ENCODE data around the gene ABCB6.
A peak's percentile ranks its signal among the peaks of the same experiment; 100 is the strongest.

Gene ABCB6

DNA sequence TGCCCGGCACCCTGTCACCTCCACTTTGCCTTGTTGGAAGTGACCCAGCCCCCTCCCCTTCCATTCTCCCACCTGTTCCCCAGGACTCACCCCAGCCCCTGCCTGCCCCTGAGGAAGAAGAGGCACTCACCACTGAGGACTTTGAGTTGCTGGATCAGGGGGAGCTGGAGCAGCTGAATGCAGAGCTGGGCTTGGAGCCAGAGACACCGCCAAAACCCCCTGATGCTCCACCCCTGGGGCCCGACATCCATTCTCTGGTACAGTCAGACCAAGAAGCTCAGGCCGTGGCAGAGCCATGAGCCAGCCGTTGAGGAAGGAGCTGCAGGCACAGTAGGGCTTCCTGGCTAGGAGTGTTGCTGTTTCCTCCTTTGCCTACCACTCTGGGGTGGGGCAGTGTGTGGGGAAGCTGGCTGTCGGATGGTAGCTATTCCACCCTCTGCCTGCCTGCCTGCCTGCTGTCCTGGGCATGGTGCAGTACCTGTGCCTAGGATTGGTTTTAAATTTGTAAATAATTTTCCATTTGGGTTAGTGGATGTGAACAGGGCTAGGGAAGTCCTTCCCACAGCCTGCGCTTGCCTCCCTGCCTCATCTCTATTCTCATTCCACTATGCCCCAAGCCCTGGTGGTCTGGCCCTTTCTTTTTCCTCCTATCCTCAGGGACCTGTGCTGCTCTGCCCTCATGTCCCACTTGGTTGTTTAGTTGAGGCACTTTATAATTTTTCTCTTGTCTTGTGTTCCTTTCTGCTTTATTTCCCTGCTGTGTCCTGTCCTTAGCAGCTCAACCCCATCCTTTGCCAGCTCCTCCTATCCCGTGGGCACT is 36.2 kb downstream of the ABCB6 start:
- no peak for DNase-seq

- DNase-seq, result no peak
Measured at GRCh38 chr2:219181531-219181930, 37.2 kb downstream of the ABCB6 start.

DNA sequence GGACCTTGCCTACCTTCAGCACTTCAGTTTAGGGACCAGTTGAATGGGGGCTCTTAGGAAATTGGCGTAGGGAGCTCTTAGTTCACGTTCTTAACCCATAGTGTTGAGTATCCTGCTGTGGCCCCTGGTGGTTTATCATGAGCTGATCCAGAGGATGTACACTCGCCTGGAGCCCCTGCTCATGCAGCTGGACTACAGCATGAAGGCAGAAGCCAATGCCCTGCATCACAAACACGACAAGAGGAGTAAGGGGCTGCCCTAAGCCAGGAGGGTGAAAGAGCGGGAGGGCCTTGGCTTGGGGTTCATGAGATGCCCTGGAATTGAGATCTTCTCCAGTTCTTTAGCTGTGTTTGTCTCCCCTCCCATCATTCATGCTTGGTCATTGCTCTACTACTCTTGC is 37.8 kb downstream of the ABCB6 start:
- DNase-seq, result no peak

DNA sequence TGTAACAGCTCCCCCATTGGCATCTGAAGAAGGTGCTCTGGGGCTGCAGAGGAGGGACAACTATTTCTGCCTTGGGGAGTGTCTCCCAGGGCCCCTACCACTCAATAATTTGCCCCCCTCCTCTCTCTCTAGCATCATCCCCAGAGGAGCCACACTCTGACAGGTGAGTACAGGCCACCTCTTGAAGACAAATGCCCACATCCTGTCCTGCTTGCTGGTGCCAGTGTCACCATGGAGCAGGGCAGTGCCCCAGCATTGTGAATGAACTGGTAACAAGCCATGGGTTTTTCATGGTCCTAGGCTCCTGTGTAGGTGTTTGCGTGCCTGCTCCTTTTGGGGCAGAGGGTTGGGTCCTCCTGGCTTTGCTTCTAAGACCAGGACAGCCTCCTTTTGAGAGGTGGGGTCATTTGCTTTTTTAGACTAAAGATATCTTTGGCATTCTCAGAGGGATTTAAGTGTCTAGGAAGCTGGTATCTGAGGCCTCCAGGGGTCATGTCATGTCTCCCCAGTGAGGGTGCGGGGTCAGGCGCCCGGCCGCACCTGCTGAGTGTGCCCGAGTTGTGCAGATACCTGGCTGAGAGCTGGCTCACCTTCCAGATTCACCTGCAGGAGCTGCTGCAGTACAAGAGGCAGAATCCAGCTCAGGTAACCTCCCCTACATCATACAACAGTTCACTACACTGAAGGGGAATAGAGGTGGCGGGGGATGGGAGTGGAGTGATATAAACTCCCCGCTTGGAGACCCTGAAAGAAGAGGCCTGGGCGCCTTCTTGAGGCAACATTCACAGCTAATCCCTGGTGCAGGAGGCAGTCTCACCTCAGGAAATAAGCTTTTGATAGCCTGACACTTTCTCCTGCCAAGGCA is 38.9 kb downstream of the ABCB6 start:
- DNase-seq, result no peak

- peak; percentile 44 for DNase-seq
Measured at GRCh38 chr2:219178377-219179175, 40.2 kb downstream of the ABCB6 start.

DNA sequence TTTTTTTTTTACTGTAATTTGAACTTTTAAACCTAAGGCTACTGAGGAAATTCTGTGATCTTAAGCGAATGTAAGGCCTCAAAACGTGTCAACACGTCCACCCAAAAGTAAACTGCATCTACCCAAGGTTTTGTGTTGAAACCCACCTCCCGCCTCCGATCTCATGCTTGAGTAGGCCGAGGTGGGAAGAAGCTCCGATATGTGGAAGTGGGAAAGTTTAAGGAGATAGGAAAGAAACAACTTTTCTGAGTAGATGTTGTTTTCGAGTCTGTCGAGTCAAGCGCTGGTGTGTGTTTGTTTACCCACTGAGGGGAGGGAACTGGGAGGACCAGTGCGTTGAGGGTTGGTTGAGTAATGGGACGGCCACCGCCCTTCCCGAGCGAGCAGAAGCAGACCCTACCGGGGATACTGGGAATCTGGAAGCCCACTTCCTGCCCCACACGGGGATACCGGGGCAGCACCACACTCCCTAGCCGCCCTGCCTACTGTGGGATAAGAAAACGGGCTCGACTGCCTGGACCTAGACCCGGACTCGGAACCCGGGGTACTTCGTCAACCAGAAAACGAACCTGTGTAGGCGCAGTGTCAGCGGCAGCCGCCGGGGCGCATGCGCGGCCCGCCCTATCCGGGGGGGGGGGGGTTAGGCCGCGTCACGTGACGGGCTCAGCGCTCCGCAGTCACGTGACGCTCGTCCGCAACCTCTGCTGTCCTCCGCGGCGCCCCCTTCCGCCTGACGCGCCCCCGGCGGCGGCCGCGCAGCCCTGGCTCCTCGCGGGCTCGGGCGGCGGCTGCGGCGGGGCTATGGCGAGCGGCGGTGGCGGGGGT is 41.0 kb downstream of the ABCB6 start, which contains the start of gene RETREG2:
Gene RETREG2 (plus strand): TSS at position 724 of the 825 bp plus-strand sequence. CDS start 78 bp downstream, at position 802.
- peak; percentile 78 for DNase-seq

DNA sequence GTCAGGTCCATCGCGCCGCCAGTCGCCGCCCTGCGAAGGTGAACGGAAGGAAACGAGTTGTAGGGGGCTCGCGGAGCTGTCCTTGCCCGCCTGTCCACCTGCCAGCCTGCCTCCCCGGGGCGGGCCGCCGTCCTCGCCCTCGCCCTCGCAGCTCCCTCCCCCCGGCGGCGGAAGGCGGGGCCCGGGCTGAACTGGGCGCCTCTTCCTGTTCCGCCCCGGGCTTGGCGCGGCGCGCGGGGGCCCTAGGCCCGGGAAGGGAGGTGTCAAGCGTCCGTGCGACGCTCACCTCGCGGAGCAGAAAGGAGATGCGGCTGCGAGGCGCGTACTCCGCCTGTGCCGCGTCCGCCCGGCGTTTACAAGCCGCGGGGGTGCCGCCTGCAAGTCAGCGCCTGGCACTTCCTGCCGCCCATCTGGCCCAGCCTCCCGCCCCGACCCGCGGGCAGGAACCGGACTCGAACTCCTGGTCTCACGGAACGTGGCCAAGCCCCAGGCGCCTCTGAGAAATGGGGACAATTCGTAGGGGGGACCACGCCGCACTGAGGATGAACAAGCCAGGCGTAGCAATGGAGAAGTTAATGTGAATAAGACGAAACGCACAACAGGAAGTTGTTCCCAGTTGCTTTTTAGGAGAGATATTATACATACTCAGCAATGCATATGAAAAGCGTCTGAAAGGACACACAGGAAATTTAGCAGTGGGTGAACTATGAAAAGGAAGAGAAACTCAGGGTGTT is 41.8 kb downstream of the ABCB6 start, which contains the start of gene CNPPD1:
Gene CNPPD1 (minus strand): TSS at position 108 of the 734 bp plus-strand sequence. CDS start 97 bp downstream, at position 11.
- peak; percentile 86 for DNase-seq

- DNase-seq, result peak; percentile 16
Measured at GRCh38 chr2:219175928-219176817, 42.6 kb downstream of the ABCB6 start.

DNA sequence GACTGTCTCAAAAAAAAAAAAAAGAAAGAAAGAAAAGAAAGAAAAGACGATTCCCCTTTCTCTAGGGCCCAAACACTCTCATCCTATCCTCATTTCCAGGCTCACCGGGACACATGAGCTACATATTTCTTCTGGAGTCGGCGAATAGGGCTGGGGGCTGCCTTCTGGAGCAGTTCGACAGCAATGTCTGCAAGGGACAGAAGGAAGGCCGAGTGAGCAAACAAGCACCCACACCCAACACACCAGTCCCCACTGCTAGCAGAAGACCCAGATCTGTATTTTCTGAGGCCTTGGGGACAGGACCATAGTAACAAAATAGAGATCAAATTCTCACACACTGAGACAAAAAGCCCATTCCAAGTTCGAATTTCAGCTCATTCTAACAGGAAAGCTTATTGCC is 43.3 kb downstream of the ABCB6 start:
- no peak for DNase-seq

DNA sequence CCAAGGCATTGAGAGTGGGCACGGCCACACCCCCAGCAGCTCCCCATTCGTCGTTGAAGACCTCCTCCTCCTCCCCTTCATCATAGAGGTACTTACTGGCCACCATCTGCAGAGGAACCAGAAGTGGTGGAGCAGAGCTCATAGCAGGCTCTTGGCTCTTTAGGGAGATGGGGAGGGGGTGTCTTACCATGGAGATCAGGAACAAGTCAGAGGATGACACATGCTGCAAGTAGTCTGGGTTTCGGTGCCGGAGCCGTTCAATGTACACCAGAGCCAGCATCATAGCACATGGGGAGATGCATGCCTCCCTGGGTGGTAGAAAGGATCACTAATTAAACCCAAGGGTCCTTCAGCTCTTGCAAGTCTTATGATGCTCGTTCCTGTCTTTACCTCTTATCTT is 44.0 kb downstream of the ABCB6 start:
- DNase-seq, result no peak

DNA sequence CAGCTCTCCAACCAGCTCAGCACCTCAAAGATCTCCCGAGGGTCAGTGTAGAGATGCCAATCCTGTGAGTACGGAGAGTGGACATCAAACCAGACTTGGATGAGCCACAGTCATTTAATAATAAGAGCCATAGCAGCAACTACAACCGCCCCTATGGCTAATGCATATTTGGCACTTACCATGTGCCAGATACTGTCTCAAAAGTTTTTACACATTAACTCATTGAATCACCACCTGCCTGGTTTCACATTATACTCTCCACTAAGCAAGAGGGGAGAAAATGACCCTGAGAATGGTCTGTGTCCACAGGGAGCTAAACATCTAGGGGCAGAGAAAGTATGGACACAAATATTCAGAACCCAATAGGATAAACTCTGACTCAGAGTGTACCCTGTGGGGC is 44.6 kb downstream of the ABCB6 start:
- no peak for DNase-seq

DNA sequence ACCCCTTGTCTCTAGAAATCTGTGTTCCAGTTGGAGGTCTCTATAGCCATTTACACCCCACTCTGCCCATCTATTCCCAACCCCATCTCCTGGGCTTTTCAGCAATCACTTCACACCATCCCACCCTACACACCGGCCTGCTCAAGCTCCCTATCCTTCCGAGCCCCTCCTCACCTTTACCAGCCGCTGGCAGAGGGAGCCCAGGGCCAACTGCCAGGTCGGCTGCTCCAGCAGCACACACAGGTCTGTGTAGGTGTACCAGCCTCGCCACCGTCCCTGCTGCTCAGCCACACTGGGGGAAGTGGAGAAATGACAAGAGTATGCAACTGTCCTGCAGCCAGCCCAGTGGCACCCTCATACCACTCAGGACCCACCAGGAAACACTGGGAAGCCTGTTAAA is 45.6 kb downstream of the ABCB6 start:
- DNase-seq, result no peak

GRCh38 chr2:219172231-219173154 is 46.3 kb downstream of the ABCB6 start:
- no peak for DNase-seq

GRCh38 chr2:219171231-219171651 is 47.5 kb downstream of the ABCB6 start:
- no peak for DNase-seq

- no peak for DNase-seq
Measured at GRCh38 chr2:219169930-219170654, 48.7 kb downstream of the ABCB6 start, which contains the start of gene SLC23A3. Gene SLC23A3, minus strand, starts transcription at chr2:219170029. Its CDS starts 45 bp downstream, at chr2:219169984.

GRCh38 chr2:219168932-219169331 is 49.8 kb downstream of the ABCB6 start:
- DNase-seq, result no peak

- no peak for DNase-seq
Measured at GRCh38 chr2:219168526-219168925, 50.2 kb downstream of the ABCB6 start.

DNA sequence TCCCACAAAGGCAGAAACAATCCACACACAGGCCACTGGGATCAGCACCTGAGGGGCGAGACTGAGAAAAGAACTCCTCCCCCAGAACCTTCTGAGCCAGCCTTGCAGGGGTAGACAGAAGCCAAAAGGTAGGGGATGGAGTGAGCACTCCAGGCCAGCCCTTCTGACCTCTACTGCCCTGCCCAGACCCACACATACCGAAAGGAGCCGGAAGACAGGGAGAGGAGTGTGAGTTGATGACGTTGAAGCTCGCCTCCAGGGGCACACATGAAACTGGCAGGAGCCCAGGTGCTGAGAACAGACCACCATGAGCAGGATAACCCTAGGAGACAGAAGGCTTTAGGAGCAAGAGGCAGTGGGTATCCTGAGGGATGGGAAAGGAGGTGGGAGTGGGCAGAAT is 50.8 kb downstream of the ABCB6 start:
- no peak for DNase-seq
